ENCODE measurements around the gene CHD1. TPM values are rescaled to one million over a fixed set of nuclear protein-coding genes. Genes with fewer than 3 reads are reported as not detected.

CHD1 gene
- total and polyA plus RNA-seq, 2 donors (not counting 3 experiments of a cell fraction or from before 2014, with no cell fraction given), result 16.2 to 48.9 TPM

GRCh38 chr5:98839469-98840383 is 89.1 kb downstream of the CHD1 start:
- Histone ChIP-seq H2AFZ (ENCODE audit: low read depth, low read length) (peak overlapping the region; percentile 71), H3K36me3 (ENCODE audit: control insufficient read depth in 2 of 2, extremely low read depth in 1 of 2, insufficient read depth in 2 of 2, low read length in 2 of 2) (no peaks in the 10 kb centered on the region), H3K4me3 (replicated peaks in 1 of 3; ENCODE audit: insufficient read depth in 1 of 3, low read depth in 1 of 3, low read length in 3 of 3) (peak overlapping the region in 1 of 3 experiments; percentile 6), H3K9me3 (replicated peaks; ENCODE audit: control insufficient read depth, insufficient read depth, low read length) (no peaks in the 10 kb centered on the region), H3K4me1 (ENCODE audit: control insufficient read depth, extremely low read depth, insufficient read depth, low read length) (no peaks in the 10 kb centered on the region), H3K79me2 (ENCODE audit: control insufficient read depth, insufficient read depth, low read length) (no peaks in the 10 kb centered on the region), H3K4me2 (ENCODE audit: insufficient read depth, low read length) (peak overlapping the region; percentile 8), H3K27ac (ENCODE audit: insufficient read depth, low read depth, low read length) (no peak overlapping the region), H4K20me1 (replicated peaks; ENCODE audit: control insufficient read depth, extremely low read depth, insufficient read depth, low read length) (no peaks in the 10 kb centered on the region), H3K9ac (replicated peaks; ENCODE audit: extremely low read depth, insufficient read depth, low read length) (no peak overlapping the region), H3K27me3 (ENCODE audit: control insufficient read depth in 2 of 2, insufficient read depth in 2 of 2, low read length in 2 of 2) (no peaks in the 10 kb centered on the region), H3K9me1 (replicated peaks; ENCODE audit: control insufficient read depth, extremely low read depth, insufficient read depth, low read length) (no peaks in the 10 kb centered on the region)
- CTCF ChIA-PET, result interaction anchor here (0.6 to 1.6 kb wide), 5 partner anchors 13 to 1932 kb away, joined by 3 to 10 read pairs (median 3); no protein-coding TSS in a partner anchor
- TF ChIP-seq MYC (IDR thresholded peaks at IDR 0.05; ENCODE audit: low read depth, low read length) (no peak), CTCF (IDR thresholded peaks at IDR 0.05; ENCODE audit: extremely low read depth in 1 of 2, insufficient read depth in 1 of 2, low read depth in 1 of 2, low read length in 2 of 2) (peak in 1 of 2 donors; percentile 13), FOS (IDR thresholded peaks at IDR 0.05; ENCODE audit: borderline replicate concordance, insufficient read depth, low read length) (no peak), POLR2A (IDR thresholded peaks at IDR 0.05; ENCODE audit: low read depth, low read length) (no peak), EZH2 (IDR thresholded peaks at IDR 0.05; ENCODE audit: borderline replicate concordance, low read depth, low read length, severe bottlenecking) (no peak), MAX (IDR thresholded peaks at IDR 0.05; ENCODE audit: insufficient read depth, insufficient read length) (no peak), GATA2 (IDR thresholded peaks at IDR 0.05; ENCODE audit: insufficient read depth, insufficient read length, low read depth, low read length) (no peak), JUN (IDR thresholded peaks at IDR 0.05; ENCODE audit: borderline replicate concordance, insufficient read depth, insufficient read length, low read depth) (no peak)
- no peak for DNase-seq (ENCODE audit: low read depth, low spot score)
- intact Hi-C loops (cut with micrococcal nuclease), result no loop called here
- POLR2A ChIA-PET, result interaction anchor here (0.6 kb wide), 1 partner anchor 336 kb away, joined by 3 read pairs; no protein-coding TSS in a partner anchor
- BruUV-seq (replicated peaks), result no TSS peak
- dilution Hi-C loops (cut with MboI; ENCODE audit: extremely low pct_ligation_motif_present, low sequenced_read_pairs), result no loop called here
- no peak for FAIRE-seq

All from endothelial cell of umbilical vein (primary cell).